NCI-H2029 (cell line): Measurements from ENCODE around the gene VTCN1.

Experiments used
- DNase-seq: peaks from one replicate; lab custom pipeline; 2025; lab: John Stamatoyannopoulos, UW

Gene VTCN1

GRCh38 chr1:117208580-117208979 lies 2.1 kb downstream of the VTCN1 start:
- DNase-seq, result no peak

GRCh38 chr1:117205368-117205767 lies 5.4 kb downstream of the VTCN1 start:
- no peak for DNase-seq

GRCh38 chr1:117201808-117202207 lies 8.9 kb downstream of the VTCN1 start:
- DNase-seq, result no peak

GRCh38 chr1:117198097-117198496 lies 12.6 kb downstream of the VTCN1 start:
- no peak for DNase-seq

GRCh38 chr1:117189726-117190125 lies 21.0 kb downstream of the VTCN1 start:
- no peak for DNase-seq

GRCh38 chr1:117188816-117189437 lies 21.8 kb downstream of the VTCN1 start:
- DNase-seq, result no peak

- no peak for DNase-seq
Measured at GRCh38 chr1:117188170-117188815, 22.4 kb downstream of the VTCN1 start.

GRCh38 chr1:117183112-117183511 lies 27.6 kb downstream of the VTCN1 start:
- DNase-seq, result no peak

- DNase-seq, result no peak
Measured at GRCh38 chr1:117182319-117182718, 28.4 kb downstream of the VTCN1 start.

GRCh38 chr1:117181630-117182041 lies 29.1 kb downstream of the VTCN1 start:
- no peak for DNase-seq

- no peak for DNase-seq
Measured at GRCh38 chr1:117180147-117180967, 30.4 kb downstream of the VTCN1 start.

GRCh38 chr1:117179471-117179870 lies 31.3 kb downstream of the VTCN1 start:
- DNase-seq, result no peak

GRCh38 chr1:117178756-117179155 lies 32.0 kb downstream of the VTCN1 start:
- DNase-seq, result no peak

- DNase-seq, result no peak
Measured at GRCh38 chr1:117177376-117177775, 33.4 kb downstream of the VTCN1 start.

GRCh38 chr1:117176579-117176978 lies 34.1 kb downstream of the VTCN1 start:
- DNase-seq, result no peak

- no peak for DNase-seq
Measured at GRCh38 chr1:117174851-117175250, 35.9 kb downstream of the VTCN1 start.

- no peak for DNase-seq
Measured at GRCh38 chr1:117173691-117174090, 37.0 kb downstream of the VTCN1 start.

- DNase-seq, result no peak
Measured at GRCh38 chr1:117173006-117173405, 37.7 kb downstream of the VTCN1 start.

GRCh38 chr1:117171900-117172511 lies 38.7 kb downstream of the VTCN1 start:
- DNase-seq, result peak; percentile 2

GRCh38 chr1:117169871-117170596 lies 40.7 kb downstream of the VTCN1 start:
- no peak for DNase-seq

GRCh38 chr1:117167402-117167801 lies 43.3 kb downstream of the VTCN1 start:
- no peak for DNase-seq

GRCh38 chr1:117166076-117166475 lies 44.7 kb downstream of the VTCN1 start:
- no peak for DNase-seq
